ENCODE results near the gene GP1BA. TPM values are rescaled to one million over a fixed set of nuclear protein-coding genes. Genes with fewer than 3 reads are reported as not detected.

Gene GP1BA
- total RNA-seq, 2 donors from 2014 or later = not detected

- Histone ChIP-seq H3K9me3 (no peaks in the 10 kb centered on the region), H3K4me3 (no peak overlapping the region), H3K36me3 (peaks cover 0 to 5% of the 10 kb centered on the region in 2 donors), H3K27me3 (replicated peaks; ENCODE audit: insufficient read depth) (no peaks in the 10 kb centered on the region), H3K4me1 (replicated peaks) (peaks cover 20% of the 10 kb centered on the region), H3K27ac (peak overlapping the region; percentile 8 to 96)
- 34% methylated on average over 7 of the region's 7 CpGs for WGBS
- peak; percentile 47 for DNase-seq (ENCODE audit: low spot score)
- intact Hi-C loops (cut with DNase I) = loop anchor here (5.0 kb wide), 1 partner anchor 42 kb away; the partner anchor contains the start of gene CAMTA2
- TF ChIP-seq POLR2AphosphoS5 (IDR thresholded peaks at IDR 0.05) (peak; percentile 45), POLR2A (IDR thresholded peaks at IDR 0.05) (no peak)
Observed at GRCh38 chr17:4945176-4945943, 13.3 kb downstream of the GP1BA start.

GRCh38 chr17:4945944-4946280 lies 13.8 kb downstream of the GP1BA start:
- no peak for DNase-seq (ENCODE audit: low spot score)
- Histone ChIP-seq H3K9me3 (no peaks in the 10 kb centered on the region), H3K4me3 (no peak overlapping the region), H3K4me1 (replicated peaks) (peaks cover 20% of the 10 kb centered on the region), H3K27me3 (replicated peaks; ENCODE audit: insufficient read depth) (no peaks in the 10 kb centered on the region), H3K36me3 (peaks cover 0 to 5% of the 10 kb centered on the region in 2 donors), H3K27ac (peak overlapping the region; percentile 8 to 96)
- WGBS = 26% methylated on average over 4 of the region's 4 CpGs
- no peak for TF ChIP-seq POLR2A (IDR thresholded peaks at IDR 0.05)
- no peak for TF ChIP-seq CTCF (IDR thresholded peaks at IDR 0.05)
- TF ChIP-seq POLR2AphosphoS5 (IDR thresholded peaks at IDR 0.05) = no peak
- intact Hi-C loops (cut with DNase I) = loop anchor here (5.0 kb wide), 1 partner anchor 41 kb away; the partner anchor contains the start of gene CAMTA2

GRCh38 chr17:4946312-4946976 lies 14.4 kb downstream of the GP1BA start:
- WGBS = 30% methylated on average over 16 of the region's 16 CpGs
- TF ChIP-seq CTCF (IDR thresholded peaks at IDR 0.05) (no peak), POLR2AphosphoS5 (IDR thresholded peaks at IDR 0.05) (no peak), POLR2A (IDR thresholded peaks at IDR 0.05) (no peak)
- Histone ChIP-seq H3K27me3 (replicated peaks; ENCODE audit: insufficient read depth) (no peaks in the 10 kb centered on the region), H3K27ac (peak overlapping the region; percentile 88 to 96), H3K4me1 (replicated peaks) (peaks cover 16% of the 10 kb centered on the region), H3K36me3 (peaks cover 0 to 5% of the 10 kb centered on the region in 2 donors), H3K4me3 (peak overlapping the region; percentile 94 to 100), H3K9me3 (no peaks in the 10 kb centered on the region)
- no peak for DNase-seq (ENCODE audit: low spot score)
- intact Hi-C loops (cut with DNase I) = loop anchor here (5.0 kb wide), 1 partner anchor 41 kb away; the partner anchor contains the start of gene CAMTA2

- Histone ChIP-seq H3K4me1 (replicated peaks) (peaks cover 15% of the 10 kb centered on the region), H3K27ac (peak overlapping the region; percentile 88 to 96), H3K36me3 (peaks cover 0 to 5% of the 10 kb centered on the region in 2 donors), H3K27me3 (replicated peaks; ENCODE audit: insufficient read depth) (no peaks in the 10 kb centered on the region), H3K4me3 (peak overlapping the region; percentile 94 to 100), H3K9me3 (no peaks in the 10 kb centered on the region)
- intact Hi-C loops (cut with DNase I) = loop anchor here (5.0 kb wide), 1 partner anchor 40 kb away; the partner anchor contains the start of gene CAMTA2
- 0% methylated on average over 6 of the region's 7 CpGs for WGBS
- DNase-seq (ENCODE audit: low spot score) = no peak
- TF ChIP-seq POLR2AphosphoS5 (IDR thresholded peaks at IDR 0.05) = no peak
- no peak for TF ChIP-seq POLR2A (IDR thresholded peaks at IDR 0.05)
- TF ChIP-seq CTCF (IDR thresholded peaks at IDR 0.05) = no peak
Observed at GRCh38 chr17:4947010-4947410, 14.9 kb downstream of the GP1BA start.

- TF ChIP-seq POLR2AphosphoS5 (IDR thresholded peaks at IDR 0.05) = peak; percentile 12
- TF ChIP-seq POLR2A (IDR thresholded peaks at IDR 0.05) = no peak
- peak in 1 of 4 experiments; percentile 3 for TF ChIP-seq CTCF (IDR thresholded peaks at IDR 0.05)
- WGBS = under 1% methylated on average over 36 of the region's 56 CpGs
- intact Hi-C loops (cut with DNase I) = loop anchor here (1.0 to 5.0 kb wide), 3 partner anchors 19 to 50 kb away; partner anchors contain the start of genes CAMTA2, INCA1, KIF1C and SPAG7
- Histone ChIP-seq H3K27me3 (replicated peaks; ENCODE audit: insufficient read depth) (no peaks in the 10 kb centered on the region), H3K36me3 (peaks cover 0 to 1% of the 10 kb centered on the region in 2 donors), H3K9me3 (no peaks in the 10 kb centered on the region), H3K27ac (peak overlapping the region; percentile 88 to 96), H3K4me1 (replicated peaks) (peaks cover 15% of the 10 kb centered on the region), H3K4me3 (peak overlapping the region; percentile 94 to 100)
- DNase-seq (ENCODE audit: low spot score) = peak; percentile 33
Observed at GRCh38 chr17:4947411-4948165, 15.5 kb downstream of the GP1BA start.

Measured in prostate gland (tissue), 2 donors.